ENCODE results near the gene ETDB. TPM values are rescaled to one million over a fixed set of nuclear protein-coding genes. Genes with fewer than 3 reads are reported as not detected.
A peak's percentile ranks its signal among the peaks of the same experiment; 100 is the strongest.
"Not testable (repeated sequence)": the region's sequence is repeated elsewhere in the genome, so short reads cannot be mapped to it uniquely, and the experiment has no call there.

Gene ETDB
- total RNA-seq, 1 donor from 2014 or later = not detected

DNA sequence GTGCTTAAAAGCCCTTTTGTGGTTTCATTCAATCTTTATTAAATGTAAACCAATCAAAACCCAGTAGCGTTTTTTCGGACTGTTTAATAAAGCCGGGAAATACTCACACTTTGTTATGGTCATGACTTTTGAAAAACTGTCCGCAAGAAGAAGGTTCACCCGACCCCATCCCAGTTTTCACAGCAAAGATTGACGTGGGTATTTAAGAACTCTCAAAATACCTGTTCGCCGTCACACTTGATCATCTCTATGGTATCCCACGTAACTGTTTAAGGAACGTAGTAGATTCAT lies 20.9 kb downstream of the ETDB start:
- Histone ChIP-seq H3K4me3 (ENCODE audit: low read length in 3 of 3) (peak overlapping the region in 1 of 3 donors; percentile 77), H3K27me3 (ENCODE audit: control insufficient read depth in 3 of 3, insufficient read depth in 3 of 3, low read length in 3 of 3) (no peaks in the 10 kb centered on the region)

DNA sequence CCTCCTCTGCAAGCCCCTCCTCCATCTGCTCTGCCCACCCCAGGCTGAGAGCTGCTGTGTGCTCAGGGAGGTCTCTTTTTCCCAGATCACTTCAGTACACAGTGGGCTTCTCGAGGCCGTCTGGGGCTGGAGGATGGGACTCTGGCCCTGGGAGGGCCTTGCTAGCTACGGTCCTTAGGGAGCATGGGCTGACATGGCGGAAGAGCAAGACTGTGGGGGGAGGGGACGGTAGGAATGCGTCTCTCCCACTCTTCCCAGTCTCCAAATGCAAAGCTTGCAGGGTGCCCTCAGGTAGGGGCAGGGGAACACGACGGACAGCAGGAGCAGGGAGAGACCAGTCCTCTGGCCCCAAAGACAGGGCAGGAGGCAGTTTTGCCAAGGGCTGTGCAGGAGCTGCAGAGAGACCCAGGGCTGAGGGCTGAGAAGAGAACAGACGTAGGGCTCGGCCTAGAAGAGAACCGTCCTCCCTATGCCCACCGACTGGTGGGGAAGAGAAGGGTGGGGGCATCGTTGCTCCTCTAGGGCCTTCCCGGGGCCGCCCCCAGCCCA lies 23.1 kb downstream of the ETDB start:
- Histone ChIP-seq H3K4me3 (ENCODE audit: low read length in 3 of 3) (peak overlapping the region in 2 of 3 donors; percentile 43 to 59), H3K9ac (ENCODE audit: low read depth in 1 of 3, low read length in 3 of 3) (peak overlapping the region in 1 of 3 donors; percentile 8)
- H3K36me3 ChIP-seq (ENCODE audit: control insufficient read depth in 3 of 3, insufficient read depth in 3 of 3, low read length in 3 of 3); H3K27ac ChIP-seq (ENCODE audit: low read depth, low read length); H3K4me1 ChIP-seq (ENCODE audit: control insufficient read depth in 3 of 3, insufficient read depth in 3 of 3, low read length in 3 of 3); H3K9me3 ChIP-seq (ENCODE audit: control insufficient read depth in 3 of 3, low read length in 3 of 3); H3K27me3 ChIP-seq (ENCODE audit: control insufficient read depth in 3 of 3, insufficient read depth in 3 of 3, low read length in 3 of 3): not testable (repeated sequence)

More for the DNA sequence above, 20.9 kb downstream of the ETDB start:
- Histone ChIP-seq H3K9me3 (ENCODE audit: control insufficient read depth in 3 of 3, low read length in 3 of 3) (no peaks in the 10 kb centered on the region), H3K9ac (ENCODE audit: low read depth in 1 of 3, low read length in 3 of 3) (no peak overlapping the region), H3K27ac (ENCODE audit: low read depth, low read length) (no peak overlapping the region), H3K36me3 (ENCODE audit: control insufficient read depth in 3 of 3, insufficient read depth in 3 of 3, low read length in 3 of 3) (no peaks in the 10 kb centered on the region), H3K4me1 (ENCODE audit: control insufficient read depth in 3 of 3, insufficient read depth in 3 of 3, low read length in 3 of 3) (peaks cover 2 to 7% (median 3%) of the 10 kb centered on the region in 3 donors)

DNA sequence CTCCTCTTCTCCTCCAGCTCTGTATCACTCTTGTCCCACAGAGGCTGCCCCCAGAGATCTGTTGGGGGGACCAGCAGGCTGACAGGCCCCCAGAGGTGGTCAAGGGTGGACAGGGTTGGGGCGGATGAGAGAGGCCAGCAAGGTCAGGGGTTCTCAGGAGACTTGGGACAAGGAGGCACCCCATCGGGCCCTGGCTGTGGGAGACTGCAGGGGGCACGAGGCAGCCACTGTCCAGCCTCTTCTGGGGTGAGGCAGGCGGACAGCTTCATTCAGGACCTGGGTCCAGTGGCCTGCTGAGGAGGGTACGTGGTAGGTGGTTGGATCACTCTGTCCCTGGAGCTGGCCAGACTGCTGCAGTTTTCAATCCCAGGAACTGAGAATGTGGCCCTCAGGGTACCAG lies 24.6 kb downstream of the ETDB start:
- Histone ChIP-seq H3K9ac (ENCODE audit: low read depth in 1 of 3, low read length in 3 of 3) (no peak overlapping the region), H3K4me3 (ENCODE audit: low read length in 3 of 3) (no peak overlapping the region), H3K9me3 (ENCODE audit: control insufficient read depth in 3 of 3, low read length in 3 of 3) (no peaks in the 10 kb centered on the region), H3K27me3 (ENCODE audit: control insufficient read depth in 3 of 3, insufficient read depth in 3 of 3, low read length in 3 of 3) (peaks cover 0 to 9% (median 0%) of the 10 kb centered on the region in 3 donors), H3K27ac (ENCODE audit: low read depth, low read length) (no peak overlapping the region), H3K4me1 (ENCODE audit: control insufficient read depth in 3 of 3, insufficient read depth in 3 of 3, low read length in 3 of 3) (peaks cover 2 to 7% (median 3%) of the 10 kb centered on the region in 3 donors), H3K36me3 (ENCODE audit: control insufficient read depth in 3 of 3, insufficient read depth in 3 of 3, low read length in 3 of 3) (no peaks in the 10 kb centered on the region)

DNA sequence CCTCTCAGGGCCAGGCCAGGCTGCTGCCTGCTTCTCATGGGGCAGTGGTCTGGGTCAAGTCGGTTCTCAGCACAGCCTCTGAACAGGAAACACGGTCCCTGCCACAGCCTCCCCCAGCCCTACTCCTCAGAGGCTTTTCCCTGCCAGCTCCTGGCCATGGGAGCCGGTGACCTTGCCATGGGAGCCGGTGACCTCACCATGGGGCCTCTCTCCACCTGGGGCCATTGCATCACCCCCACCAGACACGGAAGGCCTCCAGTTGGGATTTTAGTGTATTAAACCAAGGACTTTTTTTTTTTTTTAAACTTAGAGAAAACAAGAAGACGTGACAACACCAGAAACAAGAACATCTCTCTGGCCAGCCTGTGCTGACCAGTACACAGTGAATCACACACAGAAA lies 25.6 kb downstream of the ETDB start:
- Histone ChIP-seq H3K4me3 (ENCODE audit: low read length in 3 of 3) (no peak overlapping the region), H3K9me3 (ENCODE audit: control insufficient read depth in 3 of 3, low read length in 3 of 3) (no peaks in the 10 kb centered on the region), H3K36me3 (ENCODE audit: control insufficient read depth in 3 of 3, insufficient read depth in 3 of 3, low read length in 3 of 3) (no peaks in the 10 kb centered on the region), H3K4me1 (ENCODE audit: control insufficient read depth in 3 of 3, insufficient read depth in 3 of 3, low read length in 3 of 3) (peaks cover 2 to 7% (median 3%) of the 10 kb centered on the region in 3 donors), H3K27ac (ENCODE audit: low read depth, low read length) (no peak overlapping the region), H3K9ac (ENCODE audit: low read depth in 1 of 3, low read length in 3 of 3) (no peak overlapping the region), H3K27me3 (ENCODE audit: control insufficient read depth in 3 of 3, insufficient read depth in 3 of 3, low read length in 3 of 3) (peaks cover 0 to 9% (median 0%) of the 10 kb centered on the region in 3 donors)

DNA sequence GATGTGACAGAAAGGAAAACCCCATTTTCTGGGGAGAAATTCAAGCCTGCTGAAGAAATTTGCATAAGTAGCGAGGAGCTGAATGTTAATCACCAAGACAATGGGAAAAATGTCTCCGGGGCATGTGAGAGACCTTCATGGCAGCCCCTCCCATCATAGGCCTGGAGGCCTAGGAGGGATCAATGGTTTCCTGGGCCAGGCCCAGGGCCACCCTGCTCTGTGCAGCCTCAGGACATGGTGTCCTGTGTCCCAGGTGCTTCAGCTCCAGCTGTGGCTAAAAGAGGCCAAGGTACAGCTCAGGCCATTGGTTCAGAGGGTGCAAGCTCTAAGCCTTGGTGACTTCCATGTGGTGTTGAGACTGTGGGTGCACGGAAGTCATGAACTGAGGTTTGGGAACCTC lies 31.2 kb downstream of the ETDB start:
- Histone ChIP-seq H3K36me3 (ENCODE audit: control insufficient read depth in 3 of 3, insufficient read depth in 3 of 3, low read length in 3 of 3) (no peaks in the 10 kb centered on the region), H3K4me3 (ENCODE audit: low read length in 3 of 3) (no peak overlapping the region), H3K27ac (ENCODE audit: low read depth, low read length) (no peak overlapping the region), H3K4me1 (ENCODE audit: control insufficient read depth in 3 of 3, insufficient read depth in 3 of 3, low read length in 3 of 3) (peaks cover 0 to 3% (median 0%) of the 10 kb centered on the region in 3 donors), H3K9me3 (ENCODE audit: control insufficient read depth in 3 of 3, low read length in 3 of 3) (no peaks in the 10 kb centered on the region), H3K27me3 (ENCODE audit: control insufficient read depth in 3 of 3, insufficient read depth in 3 of 3, low read length in 3 of 3) (peaks cover 0 to 6% (median 0%) of the 10 kb centered on the region in 3 donors), H3K9ac (ENCODE audit: low read depth in 1 of 3, low read length in 3 of 3) (no peak overlapping the region)

DNA sequence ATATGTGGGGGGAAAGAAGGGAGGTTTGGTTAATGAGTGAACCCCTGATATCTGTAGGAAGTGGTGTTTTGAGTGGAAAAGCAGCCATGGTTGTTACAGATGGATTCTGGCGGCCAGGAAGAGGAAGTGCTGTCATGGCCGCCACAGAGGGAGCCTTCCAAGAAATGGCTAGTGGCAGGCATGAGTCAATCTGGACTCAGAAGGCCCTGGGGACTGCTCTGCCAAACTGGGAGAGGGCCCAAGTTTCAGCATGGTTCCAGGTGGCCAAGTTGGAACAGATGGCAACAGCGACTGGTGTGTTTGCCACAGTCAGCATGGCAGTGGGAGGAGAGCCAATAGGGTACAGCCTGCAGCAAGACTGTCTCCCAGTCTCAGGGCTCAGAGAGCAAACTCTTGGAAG lies 32.5 kb downstream of the ETDB start:
- no peak overlapping the region for H3K9ac ChIP-seq (ENCODE audit: low read depth in 1 of 3, low read length in 3 of 3)

DNA sequence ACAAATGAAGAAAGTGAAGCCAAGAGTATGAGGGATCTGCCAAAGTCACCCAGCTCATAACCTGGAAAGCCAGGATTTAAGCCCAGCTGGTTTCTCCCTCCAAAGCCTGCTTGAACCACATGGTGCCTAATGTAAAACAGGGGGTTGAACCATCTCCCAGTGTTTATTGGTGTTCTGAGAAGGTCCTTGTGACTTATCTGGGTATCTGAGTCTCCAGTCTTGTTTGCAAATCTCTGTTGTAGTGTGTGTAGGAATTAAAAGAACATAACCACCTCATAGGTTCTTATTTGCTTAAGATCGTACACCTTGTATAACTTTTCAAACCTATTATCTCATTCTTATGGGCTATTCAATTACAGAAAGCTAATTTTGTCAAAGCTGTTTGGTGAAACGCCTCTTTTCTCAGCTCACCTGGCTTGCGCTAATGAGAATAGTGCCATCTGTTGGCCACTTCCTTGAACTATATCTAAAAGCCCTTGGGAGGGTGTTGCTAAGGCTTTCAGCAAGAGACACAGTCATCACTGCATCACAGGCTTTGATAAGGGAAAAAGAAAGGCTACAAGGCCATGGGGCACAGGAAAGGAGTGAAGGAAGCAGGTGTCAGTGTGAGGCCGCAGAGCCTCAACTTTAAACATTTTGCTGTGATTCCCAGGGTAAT lies 34.0 kb downstream of the ETDB start:
- no peaks in the 10 kb centered on the region for H3K27me3 ChIP-seq (ENCODE audit: control insufficient read depth in 3 of 3, insufficient read depth in 3 of 3, low read length in 3 of 3)
- H3K9me3 ChIP-seq (ENCODE audit: control insufficient read depth in 3 of 3, low read length in 3 of 3) = no peaks in the 10 kb centered on the region

More for the DNA sequence above, 32.5 kb downstream of the ETDB start:
- H3K9me3 ChIP-seq (ENCODE audit: control insufficient read depth in 3 of 3, low read length in 3 of 3) = no peaks in the 10 kb centered on the region
- peaks cover 0 to 3% (median 0%) of the 10 kb centered on the region in 3 donors for H3K4me1 ChIP-seq (ENCODE audit: control insufficient read depth in 3 of 3, insufficient read depth in 3 of 3, low read length in 3 of 3)
- H3K36me3 ChIP-seq (ENCODE audit: control insufficient read depth in 3 of 3, insufficient read depth in 3 of 3, low read length in 3 of 3) = no peaks in the 10 kb centered on the region
- H3K27me3 ChIP-seq (ENCODE audit: control insufficient read depth in 3 of 3, insufficient read depth in 3 of 3, low read length in 3 of 3) = no peaks in the 10 kb centered on the region
- H3K27ac ChIP-seq (ENCODE audit: low read depth, low read length) = no peak overlapping the region
- no peak overlapping the region for H3K4me3 ChIP-seq (ENCODE audit: low read length in 3 of 3)

DNA sequence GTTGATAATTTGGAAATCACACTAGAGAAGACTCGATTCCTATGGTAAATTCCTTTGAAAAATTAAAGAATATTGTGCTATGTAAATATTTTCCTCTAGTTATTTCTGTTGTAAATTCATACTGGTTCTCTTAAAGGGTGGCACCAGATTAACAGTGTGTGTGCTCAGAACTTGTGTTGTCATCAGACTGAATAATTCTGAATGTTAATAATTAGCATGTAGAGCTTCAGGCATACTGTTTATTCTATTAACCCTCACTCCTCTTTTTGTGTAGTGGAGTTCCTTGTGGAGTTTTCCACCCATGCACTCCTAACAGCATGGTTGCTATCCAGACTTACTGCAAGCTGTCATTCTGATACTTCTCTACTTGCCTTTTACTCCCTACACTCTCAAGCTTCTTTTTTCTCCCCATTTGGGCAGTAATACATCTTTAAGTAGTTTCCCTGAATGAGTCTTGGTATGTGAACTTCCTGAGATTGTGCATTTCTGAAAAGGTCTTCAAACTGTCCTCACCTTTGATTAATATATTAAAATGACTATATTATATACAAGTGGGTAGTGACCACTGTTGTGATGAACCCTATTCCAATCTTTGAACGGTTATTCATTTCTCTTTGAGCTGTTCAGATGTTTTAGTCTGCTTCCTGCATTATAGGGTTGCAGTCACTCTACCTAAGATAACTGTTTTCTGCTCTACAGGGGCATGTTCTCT lies 38.5 kb downstream of the ETDB start:
- Histone ChIP-seq H3K4me3 (ENCODE audit: low read length in 3 of 3) (no peak overlapping the region), H3K27me3 (ENCODE audit: control insufficient read depth in 3 of 3, insufficient read depth in 3 of 3, low read length in 3 of 3) (no peaks in the 10 kb centered on the region), H3K27ac (ENCODE audit: low read depth, low read length) (no peak overlapping the region), H3K4me1 (ENCODE audit: control insufficient read depth in 3 of 3, insufficient read depth in 3 of 3, low read length in 3 of 3) (no peaks in the 10 kb centered on the region), H3K9me3 (ENCODE audit: control insufficient read depth in 3 of 3, low read length in 3 of 3) (no peaks in the 10 kb centered on the region), H3K9ac (ENCODE audit: low read depth in 1 of 3, low read length in 3 of 3) (no peak overlapping the region), H3K36me3 (ENCODE audit: control insufficient read depth in 3 of 3, insufficient read depth in 3 of 3, low read length in 3 of 3) (no peaks in the 10 kb centered on the region)

More for the DNA sequence above, 34.0 kb downstream of the ETDB start:
- H3K9ac ChIP-seq (ENCODE audit: low read depth in 1 of 3, low read length in 3 of 3) = no peak overlapping the region
- H3K36me3 ChIP-seq (ENCODE audit: control insufficient read depth in 3 of 3, insufficient read depth in 3 of 3, low read length in 3 of 3) = no peaks in the 10 kb centered on the region
- no peak overlapping the region for H3K27ac ChIP-seq (ENCODE audit: low read depth, low read length)
- no peak overlapping the region for H3K4me3 ChIP-seq (ENCODE audit: low read length in 3 of 3)
- peaks cover 0 to 3% (median 0%) of the 10 kb centered on the region in 3 donors for H3K4me1 ChIP-seq (ENCODE audit: control insufficient read depth in 3 of 3, insufficient read depth in 3 of 3, low read length in 3 of 3)
